Activated naive CD4-positive, alpha-beta T cell treated with anti-CD3 and anti-CD28 coated beads for 36 hours (primary cell): Measurements from ENCODE around the gene VPS4B. TPM values are rescaled to one million over a fixed set of nuclear protein-coding genes. Genes with fewer than 3 reads are reported as not detected.
"Not testable (repeated sequence)": the region's sequence is repeated elsewhere in the genome, so short reads cannot be mapped to it uniquely, and the experiment has no call there.

ENCODE experiments used
- CTCF ChIA-PET: fragments of 350-600 bp; sonication (Branson Sonifier 250); formaldehyde crosslinking; loops from one replicate; lab custom pipeline; 2021; ENCODE audit warnings: antibody characterized with exemption; lab: Charles Lee
- DNase-seq: peaks from one replicate; pipeline ENCODE4 v3.0.0-alpha.2; 2020
- H3K27ac Mint-ChIP-seq: one replicate; pipeline ENCODE4 v1.8.0; 2021; ENCODE audit warnings: mild to moderate bottlenecking, mixed read lengths
- H3K27me3 Mint-ChIP-seq: one replicate; pipeline ENCODE4 v1.8.0; 2021; ENCODE audit warnings: low read depth, mixed read lengths
- H3K36me3 Mint-ChIP-seq: one replicate; pipeline ENCODE4 v1.8.0; 2021; ENCODE audit warnings: low read depth, mixed read lengths
- H3K4me1 Mint-ChIP-seq: one replicate; pipeline ENCODE4 v1.8.0; 2021; ENCODE audit warnings: low read depth, mixed read lengths
- H3K4me3 Mint-ChIP-seq: one replicate; pipeline ENCODE4 v1.8.0; 2021; ENCODE audit warnings: mild to moderate bottlenecking, moderate library complexity, mixed read lengths
- H3K9me3 Mint-ChIP-seq: one replicate; pipeline ENCODE4 v1.8.0; 2021; ENCODE audit warnings: mixed read lengths
- intact Hi-C: fragments of 100-400 bp; cut with micrococcal nuclease; formaldehyde crosslinking; loops from one replicate; pipeline ENCODE4 v1.15.1; 2023
- total RNA-seq, 2 experiments: library from RNA; stranded (reverse); gene quantifications; one replicate each; pipeline ENCODE4 v1.2.3, GENCODE V29; 2021

Gene VPS4B
- total RNA-seq: 10 to 100 TPM; 28.7 to 30.1 TPM

DNA sequence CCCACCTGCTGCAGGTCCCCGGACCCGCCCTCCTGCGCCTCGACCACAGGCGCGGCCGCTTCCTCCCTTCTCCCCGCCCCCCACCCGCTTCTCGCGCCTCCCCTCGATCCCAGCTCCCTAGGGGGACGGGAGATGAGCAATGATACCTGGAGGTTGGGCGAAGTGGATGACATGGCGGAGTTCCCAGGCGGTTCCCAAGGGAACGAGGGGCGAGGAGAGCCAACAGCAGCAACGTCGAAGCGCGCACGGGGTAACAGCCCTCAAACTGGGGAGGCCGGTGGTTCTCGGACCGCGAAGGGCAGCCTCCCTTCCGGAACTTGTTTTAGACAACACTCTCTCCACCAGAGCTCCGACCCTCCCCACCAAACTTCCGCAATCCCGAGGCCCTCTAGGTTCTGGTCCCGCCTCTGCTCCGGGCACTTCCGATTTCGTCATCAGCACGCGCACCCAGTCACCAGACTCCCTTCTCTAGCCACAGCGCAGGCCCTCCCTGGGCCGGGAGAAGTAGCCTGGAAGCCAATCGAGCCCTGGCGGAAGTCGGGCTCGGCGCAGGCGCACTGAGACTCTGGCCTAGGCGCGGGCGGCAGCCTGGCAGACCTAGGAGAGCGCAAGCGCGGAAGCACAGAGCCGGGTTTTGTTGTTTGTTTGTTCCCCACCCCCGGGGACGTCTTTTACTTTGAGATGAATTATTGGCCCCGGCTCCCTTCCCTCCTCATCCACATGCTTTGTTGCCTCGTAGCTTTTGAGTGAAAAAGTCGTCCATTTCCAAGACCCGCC lies at the start of gene VPS4B:
Gene VPS4B (minus strand): TSS at position 390 of the 777 bp plus-strand sequence. CDS start 217 bp downstream, at position 173.
- peaks cover 28% of the 10 kb centered on the region for H3K4me1 Mint-ChIP-seq
- H3K27me3 Mint-ChIP-seq: no peaks in the 10 kb centered on the region
- CTCF ChIA-PET: interaction anchor here (0.6 to 3.2 kb wide), 5 partner anchors 15 to 95 kb away, joined by 3 to 15 read pairs (median 4); no protein-coding TSS in a partner anchor
- peak within 1 kb of the TSS; percentile 83 for H3K4me3 Mint-ChIP-seq
- peaks cover 4% of the 10 kb centered on the region for H3K36me3 Mint-ChIP-seq
- intact Hi-C loops: loop anchor here (1.0 to 5.0 kb wide), 14 partner anchors 43 to 1235 kb away; partner anchors contain the start of genes KDSR, PHLPP1, PIGN and RELCH
- peak within 1 kb of the TSS; percentile 95 for H3K27ac Mint-ChIP-seq
- no peaks in the 10 kb centered on the region for H3K9me3 Mint-ChIP-seq
- peak; percentile 100 for DNase-seq

DNA sequence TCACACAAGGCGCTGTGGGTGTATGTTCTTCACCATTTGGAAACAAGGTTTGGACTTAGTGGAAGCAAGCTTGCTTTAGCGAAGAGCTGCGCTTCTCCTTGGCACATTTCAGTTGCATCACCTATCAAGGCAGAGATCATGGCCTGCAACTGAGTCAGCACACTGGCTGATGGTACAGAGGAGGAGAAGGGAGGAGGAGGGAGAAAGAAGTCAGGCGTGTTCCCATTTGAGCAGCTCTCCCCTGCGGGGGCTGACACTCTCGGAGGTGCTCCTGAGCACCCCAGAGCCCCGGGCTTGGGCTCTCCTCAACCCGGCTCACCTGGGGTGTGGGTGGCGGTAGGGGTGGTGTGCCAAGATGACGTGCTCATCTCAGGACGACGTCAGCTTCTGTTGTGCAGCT lies 48.5 kb upstream of the VPS4B start:
- Mint-ChIP-seq H3K4me3 (no peak overlapping the region), H3K36me3 (no peaks in the 10 kb centered on the region), H3K4me1 (no peaks in the 10 kb centered on the region), H3K27ac (no peak overlapping the region), H3K27me3 (no peaks in the 10 kb centered on the region), H3K9me3 (no peaks in the 10 kb centered on the region)
- intact Hi-C loops: no loop called here
- CTCF ChIA-PET: interaction anchor here (0.5 kb wide), 1 partner anchor 368 kb away, joined by 3 read pairs; no protein-coding TSS in a partner anchor
- DNase-seq: no peak

DNA sequence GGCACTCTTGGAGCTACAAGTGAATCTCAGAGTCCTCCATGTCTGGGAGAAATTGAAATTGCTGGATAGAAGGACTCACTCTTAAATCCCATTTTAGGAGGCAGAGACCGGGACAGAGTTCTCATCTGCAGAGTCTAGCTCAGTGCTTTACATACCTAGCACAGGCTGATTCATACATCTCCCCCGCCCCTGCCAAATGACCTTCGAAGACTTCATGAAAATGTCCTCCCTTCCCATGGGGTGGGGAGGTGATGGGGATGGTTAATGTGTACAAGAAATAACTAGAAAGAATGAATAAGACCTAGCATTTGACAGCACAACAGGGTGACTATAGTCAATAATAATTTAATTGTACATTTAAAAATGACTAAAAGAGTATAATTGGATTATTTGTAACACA lies 46.3 kb upstream of the VPS4B start:
- Mint-ChIP-seq H3K9me3 (no peaks in the 10 kb centered on the region), H3K27me3 (peaks cover under 1% of the 10 kb centered on the region), H3K4me3 (no peak overlapping the region), H3K36me3 (no peaks in the 10 kb centered on the region), H3K27ac (no peak overlapping the region), H3K4me1 (peaks cover 5% of the 10 kb centered on the region)
- intact Hi-C loops: no loop called here
- DNase-seq: no peak
- CTCF ChIA-PET: no interaction called here

DNA sequence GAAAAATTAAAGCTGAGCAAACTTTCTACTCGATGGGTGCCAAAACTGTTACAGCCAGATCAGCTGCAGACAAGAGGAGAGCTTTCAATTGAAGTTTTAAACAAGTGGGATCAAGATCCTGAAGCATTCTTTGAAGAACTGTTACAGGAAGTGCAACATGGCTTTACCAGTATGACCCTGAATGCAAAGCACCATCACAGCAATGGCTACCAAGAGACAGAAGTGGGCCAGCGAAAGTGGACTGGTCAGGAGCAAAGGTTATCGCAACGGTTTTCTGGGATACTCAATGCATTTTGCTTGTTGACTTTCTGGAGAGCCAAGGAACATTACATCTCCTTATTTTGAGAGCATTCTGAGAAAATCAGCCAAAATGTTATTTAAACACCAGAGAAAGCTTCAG lies 45.4 kb upstream of the VPS4B start:
- DNase-seq: no peak
- CTCF ChIA-PET: interaction anchor here (1.1 kb wide), 1 partner anchor 51 kb away, joined by 3 read pairs; no protein-coding TSS in a partner anchor
- Mint-ChIP-seq H3K27me3 (peaks cover 3% of the 10 kb centered on the region), H3K4me1 (peaks cover 5% of the 10 kb centered on the region), H3K36me3 (no peaks in the 10 kb centered on the region), H3K9me3 (no peaks in the 10 kb centered on the region), H3K27ac (no peak overlapping the region), H3K4me3 (no peak overlapping the region)
- intact Hi-C loops: no loop called here

DNA sequence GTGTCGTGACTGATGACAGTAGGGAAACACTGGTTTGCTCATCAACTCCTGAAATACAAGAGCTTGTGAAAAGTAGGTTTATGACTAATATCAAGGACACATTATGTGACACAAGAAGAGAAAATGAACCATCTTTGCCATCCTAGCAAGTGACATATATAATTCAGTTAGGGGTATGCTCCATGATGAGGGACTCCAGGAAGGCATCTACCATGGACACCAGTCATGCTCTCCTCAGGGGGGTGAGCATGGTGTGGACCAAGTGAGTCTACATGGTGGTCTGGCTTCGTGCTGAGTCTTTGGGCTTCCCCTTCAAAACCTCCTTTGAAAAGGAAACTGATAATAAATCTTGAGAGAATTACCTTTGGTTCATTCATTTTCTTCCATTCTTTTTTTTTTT lies 42.8 kb upstream of the VPS4B start:
- CTCF ChIA-PET: no interaction called here
- Mint-ChIP-seq H3K36me3 (no peaks in the 10 kb centered on the region), H3K4me1 (peaks cover 5% of the 10 kb centered on the region), H3K27ac (no peak overlapping the region), H3K4me3 (no peak overlapping the region), H3K27me3 (peaks cover 5% of the 10 kb centered on the region), H3K9me3 (no peaks in the 10 kb centered on the region)
- intact Hi-C loops: no loop called here
- DNase-seq: no peak

DNA sequence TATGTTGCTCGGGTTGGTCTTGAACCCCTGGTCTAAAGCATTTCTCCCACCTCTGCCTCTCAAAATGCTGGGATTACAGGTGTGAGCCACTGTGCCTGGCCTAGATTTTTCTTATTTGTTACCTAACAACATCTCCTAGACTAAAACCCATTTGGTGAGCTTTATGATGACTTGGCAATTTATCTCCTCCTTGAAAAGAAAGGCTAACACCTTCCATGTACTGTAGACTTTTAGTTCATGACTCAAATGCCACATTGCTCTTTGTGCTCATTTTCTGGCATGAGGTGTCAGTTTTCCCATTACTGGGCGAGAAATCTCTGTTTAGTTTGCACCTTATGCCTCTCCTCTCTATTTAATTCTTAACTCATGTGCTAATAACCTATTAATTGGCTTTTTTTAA lies 42.2 kb upstream of the VPS4B start:
- intact Hi-C loops: no loop called here
- no peak overlapping the region for H3K27ac Mint-ChIP-seq
- H3K27me3 Mint-ChIP-seq: peaks cover 5% of the 10 kb centered on the region
- no peak overlapping the region for H3K4me3 Mint-ChIP-seq
- H3K4me1 Mint-ChIP-seq: peaks cover 5% of the 10 kb centered on the region
- no peaks in the 10 kb centered on the region for H3K36me3 Mint-ChIP-seq
- CTCF ChIA-PET: no interaction called here
- no peaks in the 10 kb centered on the region for H3K9me3 Mint-ChIP-seq
- no peak for DNase-seq

DNA sequence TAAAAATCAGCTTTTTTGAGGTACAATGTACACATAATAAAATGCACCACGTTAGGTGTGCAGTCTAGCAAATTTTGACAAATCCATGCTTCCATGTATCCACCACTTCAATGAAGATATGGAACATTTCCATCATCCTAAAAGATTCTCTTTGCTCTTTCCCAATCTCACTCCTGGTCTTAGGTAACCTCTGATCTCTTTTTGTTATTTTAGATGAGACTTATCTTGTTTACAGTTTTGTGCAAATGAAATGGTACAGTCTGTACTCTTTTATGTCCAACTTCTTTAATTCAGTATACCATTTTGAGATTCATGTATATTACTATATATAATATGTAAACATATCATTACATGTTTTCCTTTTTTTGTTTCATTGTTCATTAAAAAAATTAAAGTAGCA lies 38.1 kb upstream of the VPS4B start:
- peaks cover 5% of the 10 kb centered on the region for H3K27me3 Mint-ChIP-seq
- DNase-seq: no peak
- intact Hi-C loops: no loop called here
- H3K27ac Mint-ChIP-seq: no peak overlapping the region
- no peaks in the 10 kb centered on the region for H3K9me3 Mint-ChIP-seq
- H3K4me1 Mint-ChIP-seq: peaks cover 5% of the 10 kb centered on the region
- H3K36me3 Mint-ChIP-seq: no peaks in the 10 kb centered on the region
- H3K4me3 Mint-ChIP-seq: no peak overlapping the region
- CTCF ChIA-PET: no interaction called here

DNA sequence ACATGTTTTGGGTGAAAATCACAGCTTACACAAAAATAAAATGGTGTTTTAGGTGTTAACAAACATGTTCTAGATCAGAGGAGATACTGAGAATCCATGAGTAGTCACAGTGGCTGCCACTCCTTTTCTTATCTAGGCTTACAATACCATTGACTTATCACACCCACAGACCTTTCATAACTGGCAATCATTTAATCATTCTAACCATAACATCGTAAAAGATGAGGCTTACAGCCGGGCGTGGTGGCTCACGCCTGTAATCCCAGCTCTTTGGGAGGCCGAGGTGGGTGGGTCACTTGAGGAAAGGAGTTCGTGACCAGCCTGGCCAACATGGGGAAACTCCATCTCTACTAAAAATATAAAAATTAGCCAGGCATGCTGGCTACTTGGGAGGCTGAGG lies 35.7 kb upstream of the VPS4B start:
- CTCF ChIA-PET: no interaction called here
- Mint-ChIP-seq H3K9me3 (no peaks in the 10 kb centered on the region), H3K4me1 (no peaks in the 10 kb centered on the region), H3K4me3 (no peak overlapping the region), H3K27ac (no peak overlapping the region), H3K36me3 (no peaks in the 10 kb centered on the region), H3K27me3 (peaks cover 2% of the 10 kb centered on the region)
- DNase-seq: no peak
- intact Hi-C loops: no loop called here

DNA sequence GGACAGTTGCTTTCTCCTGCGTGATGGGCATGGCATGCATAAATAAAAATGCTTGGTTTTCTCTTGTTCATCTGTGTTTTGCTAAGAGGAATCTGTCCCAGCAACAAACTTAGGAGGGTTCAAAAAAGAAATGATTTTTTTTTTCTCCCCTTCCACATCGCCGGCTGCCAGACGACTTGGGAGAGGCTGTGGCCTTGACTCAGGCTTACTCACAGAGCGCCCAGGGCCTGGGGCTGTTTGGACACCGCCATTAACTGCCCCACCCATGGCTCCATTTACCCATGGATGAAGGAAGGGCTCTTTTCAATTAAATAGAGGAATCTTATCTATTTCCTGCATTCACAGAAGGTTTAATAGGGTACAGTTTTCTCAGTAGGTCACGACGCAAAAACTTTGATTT lies 32.2 kb upstream of the VPS4B start:
- H3K36me3 Mint-ChIP-seq: no peaks in the 10 kb centered on the region
- intact Hi-C loops: no loop called here
- H3K27me3 Mint-ChIP-seq: no peaks in the 10 kb centered on the region
- H3K4me1 Mint-ChIP-seq: no peaks in the 10 kb centered on the region
- CTCF ChIA-PET: interaction anchor here (0.6 to 0.8 kb wide), 2 partner anchors 10 to 421 kb away, joined by 3 to 5 read pairs; no protein-coding TSS in a partner anchor
- no peak for DNase-seq
- H3K9me3 Mint-ChIP-seq: no peaks in the 10 kb centered on the region
- H3K4me3 Mint-ChIP-seq: no peak overlapping the region
- no peak overlapping the region for H3K27ac Mint-ChIP-seq

DNA sequence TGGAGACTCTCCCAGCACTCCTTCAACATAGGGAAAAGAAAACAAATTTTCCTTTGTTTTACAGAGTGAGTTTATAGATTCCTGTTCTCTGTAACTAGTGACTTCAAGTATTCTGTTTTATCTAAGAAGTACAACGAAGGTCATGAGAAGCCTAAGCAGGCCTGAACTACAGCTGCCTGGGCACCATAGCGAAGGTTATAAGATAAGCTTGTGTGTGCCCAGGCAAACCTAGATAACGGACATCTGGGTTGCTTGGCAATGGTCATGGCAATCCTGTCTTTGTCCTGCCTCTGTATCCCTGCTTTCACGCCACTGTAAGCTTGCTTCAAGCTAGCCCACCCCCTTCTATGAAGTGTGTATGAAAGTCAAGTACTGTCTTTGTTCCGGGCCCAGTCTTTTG lies 30.5 kb upstream of the VPS4B start:
- H3K4me3 Mint-ChIP-seq, intact Hi-C loops, H3K36me3 Mint-ChIP-seq, H3K9me3 Mint-ChIP-seq, DNase-seq, H3K4me1 Mint-ChIP-seq, H3K27me3 Mint-ChIP-seq, H3K27ac Mint-ChIP-seq, CTCF ChIA-PET: not testable (repeated sequence)

DNA sequence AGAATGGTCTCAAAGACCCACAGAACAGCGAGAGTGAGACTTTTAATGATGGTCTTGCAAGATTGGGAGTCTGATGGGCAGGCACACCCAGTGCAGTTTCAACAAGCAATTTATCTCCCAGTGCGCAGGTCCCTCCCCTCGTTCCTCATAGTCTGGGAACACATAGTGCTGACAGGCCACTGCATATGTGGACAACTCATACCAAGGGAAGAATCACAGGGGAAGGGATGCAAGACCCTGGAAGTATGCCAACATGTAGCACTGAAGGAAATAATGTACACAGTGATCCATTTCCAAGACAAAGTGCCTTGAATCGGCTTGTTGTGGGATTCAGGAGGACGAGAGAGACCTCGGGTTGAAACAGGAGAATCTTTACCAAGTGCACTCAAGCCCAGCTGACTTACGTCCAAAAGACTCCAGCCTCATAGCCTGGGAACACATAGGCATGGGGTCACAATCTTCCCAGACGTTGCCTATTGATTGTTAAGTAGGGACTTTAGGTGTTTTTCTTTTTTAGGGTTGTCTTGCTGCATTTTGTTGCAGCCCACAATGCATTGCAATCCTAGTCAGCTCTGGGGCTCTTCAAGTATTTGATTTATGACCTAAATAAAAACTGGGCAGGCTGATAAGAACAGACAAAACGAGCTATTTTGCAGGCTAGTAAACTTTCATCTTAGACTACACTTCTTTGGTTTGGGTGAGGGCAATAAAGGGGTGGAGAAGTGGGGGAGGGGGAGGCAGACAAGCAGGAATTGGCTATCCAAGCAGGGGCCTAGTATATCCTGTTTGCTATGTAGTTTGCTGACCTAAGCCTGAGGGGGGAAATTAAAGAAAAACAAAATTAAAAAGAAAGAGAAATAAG lies 29.8 kb upstream of the VPS4B start:
- H3K36me3 Mint-ChIP-seq: no peaks in the 10 kb centered on the region
- no peaks in the 10 kb centered on the region for H3K9me3 Mint-ChIP-seq
- CTCF ChIA-PET: no interaction called here
- no peak overlapping the region for H3K27ac Mint-ChIP-seq
- intact Hi-C loops: no loop called here
- no peaks in the 10 kb centered on the region for H3K27me3 Mint-ChIP-seq
- H3K4me3 Mint-ChIP-seq: no peak overlapping the region
- H3K4me1 Mint-ChIP-seq: no peaks in the 10 kb centered on the region
- no peak for DNase-seq

DNA sequence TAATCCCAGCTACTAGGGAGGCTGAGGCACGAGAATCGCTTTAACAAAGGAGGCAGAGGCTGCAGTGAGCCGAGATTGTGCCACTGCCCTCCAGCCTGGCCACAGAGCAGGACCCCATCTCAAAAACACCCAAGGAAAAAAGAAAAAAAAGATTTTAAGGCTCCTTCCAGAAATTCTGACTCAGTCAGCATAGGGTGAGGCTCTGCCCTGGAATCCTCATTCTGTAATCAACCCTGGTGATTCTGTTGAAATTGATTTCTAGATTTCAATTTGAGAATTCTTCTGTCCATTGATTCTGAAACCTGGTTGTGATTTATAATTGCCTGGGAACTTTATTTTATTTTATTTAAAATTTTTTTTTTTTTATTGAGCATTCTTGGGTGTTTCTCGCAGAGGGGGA lies 27.1 kb upstream of the VPS4B start:
- Mint-ChIP-seq H3K9me3 (no peaks in the 10 kb centered on the region), H3K27me3 (no peaks in the 10 kb centered on the region), H3K36me3 (no peaks in the 10 kb centered on the region), H3K4me1 (no peaks in the 10 kb centered on the region), H3K27ac (no peak overlapping the region), H3K4me3 (no peak overlapping the region)
- DNase-seq: no peak
- CTCF ChIA-PET: no interaction called here
- intact Hi-C loops: no loop called here
